B cell (primary cell): ENCODE data around the gene RILPL2. TPM values are rescaled to one million over a fixed set of nuclear protein-coding genes. Genes with fewer than 3 reads are reported as not detected.

ENCODE experiments used
- ATAC-seq: fragments of 200-7000 bp; cut with Tn5 transposase; one replicate; pipeline ENCODE4 v1.10.0; 2021; ENCODE audit warnings: low read depth, mild to moderate bottlenecking, moderate number of reproducible peaks, moderate library complexity
- CTCF ChIA-PET: fragments of 350-600 bp; sonication (Branson Sonifier 250); formaldehyde crosslinking; loops from one replicate; lab custom pipeline; 2021; ENCODE audit warnings: antibody characterized with exemption, inconsistent platforms; lab: Charles Lee
- POLR2A ChIA-PET: fragments of 350-600 bp; sonication (Branson Sonifier 250); formaldehyde crosslinking; loops from one replicate; lab custom pipeline; 2021; ENCODE audit warnings: antibody characterized with exemption; lab: Charles Lee
- DNase-seq: peaks from one replicate; pipeline ENCODE4 v3.0.0; 2013
- H2AFZ ChIP-seq: 2 replicates; pipeline ENCODE4 v1.6.1; 2012; ENCODE audit warnings: mild to moderate bottlenecking, low read depth, low read length; ENCODE audit not compliant: insufficient read depth, poor library complexity, severe bottlenecking
- H3K27ac ChIP-seq, 2 donors: 1 replicate in 1 of 2; 2 replicates in 1 of 2; pipeline ENCODE4 v1.5.1; 2012 to 2013; ENCODE audit warnings: low read length in 2 of 2, mild to moderate bottlenecking in 2 of 2, moderate library complexity in 1 of 2
- H3K27me3 ChIP-seq, 4 experiments: fragments of 200-600 bp in 1 of 4; sonication (generic) in 1 of 4; replicated peaks in 1 of 4; 1 replicate in 2 of 4; 2 replicates in 2 of 4; pipeline versions ENCODE4 v1.6.1 to v1.7.0; 2013 to 2016; ENCODE audit warnings: low read length in 3 of 4, mild to moderate bottlenecking in 2 of 4, mixed read lengths in 1 of 4, moderate library complexity in 1 of 4; ENCODE audit not compliant: insufficient read depth in 4 of 4, control insufficient read depth in 3 of 4; ENCODE audit errors: control extremely low read depth in 1 of 4
- H3K36me3 ChIP-seq, 2 experiments: replicated peaks in 1 of 2; 1 replicate in 1 of 2; 2 replicates in 1 of 2; pipeline versions ENCODE4 v1.6.1 to v1.7.1; 2013; ENCODE audit warnings: low read length in 1 of 2; ENCODE audit not compliant: insufficient read depth in 2 of 2, control insufficient read depth in 1 of 2; ENCODE audit errors: control extremely low read depth in 1 of 2, extremely low read depth in 1 of 2
- H3K4me1 ChIP-seq, 2 donors: fragments of 200-600 bp in 1 of 2; sonication (generic) in 1 of 2; 1 replicate in 1 of 2; 2 replicates in 1 of 2; pipeline versions ENCODE4 v1.5.1 to v1.6.1; 2013 to 2017; ENCODE audit warnings: low read length in 2 of 2; ENCODE audit not compliant: control insufficient read depth in 2 of 2, insufficient read depth in 2 of 2
- H3K4me2 ChIP-seq: replicated peaks from 2 replicates; pipeline ENCODE3; 2012; ENCODE audit warnings: mild to moderate bottlenecking, low read depth, low read length; ENCODE audit not compliant: poor library complexity, severe bottlenecking
- H3K4me3 ChIP-seq, 5 experiments: fragments of 200-600 bp in 1 of 5; sonication (generic) in 1 of 5; 1 replicate in 3 of 5; 2 replicates in 2 of 5; pipeline versions ENCODE4 v1.5.1 to v1.7.0; 2011 to 2016; ENCODE audit warnings: low read length in 4 of 5, mild to moderate bottlenecking in 4 of 5, low read depth in 2 of 5, control low read depth in 1 of 5, moderate library complexity in 1 of 5; ENCODE audit not compliant: insufficient read depth in 1 of 5; ENCODE audit errors: control extremely low read depth in 1 of 5, extremely low read depth in 1 of 5
- H3K79me2 ChIP-seq: fragments of 200-600 bp; sonication (generic); one replicate; pipeline ENCODE4 v1.6.0; 2016; ENCODE audit warnings: low read length; ENCODE audit not compliant: control insufficient read depth, insufficient read depth
- H3K9ac ChIP-seq: fragments of 200-600 bp; sonication (generic); 2 replicates; pipeline ENCODE4 v1.6.1; 2017; ENCODE audit warnings: mild to moderate bottlenecking, low read length, moderate library complexity
- H3K9me3 ChIP-seq, 3 donors: one replicate each; pipeline versions ENCODE4 v1.6.1 to v1.7.1; 2013; ENCODE audit warnings: low read length in 2 of 3; ENCODE audit not compliant: control insufficient read depth in 2 of 3, insufficient read depth in 1 of 3; ENCODE audit errors: control extremely low read depth in 1 of 3
- H4K20me1 ChIP-seq: 2 replicates; pipeline ENCODE4 v1.6.0; 2012; ENCODE audit warnings: mild to moderate bottlenecking, low read length; ENCODE audit not compliant: insufficient read depth, control insufficient read depth, poor library complexity, severe bottlenecking
- H3K27ac Mint-ChIP-seq: one replicate; pipeline ENCODE4 v1.8.0; 2021; ENCODE audit warnings: mixed read lengths
- H3K27me3 Mint-ChIP-seq: one replicate; pipeline ENCODE4 v1.8.0; 2021; ENCODE audit warnings: mixed read lengths
- H3K4me1 Mint-ChIP-seq: one replicate; pipeline ENCODE4 v1.8.0; 2021; ENCODE audit warnings: mixed read lengths
- H3K4me3 Mint-ChIP-seq: one replicate; pipeline ENCODE4 v1.8.0; 2021; ENCODE audit warnings: mixed read lengths
- H3K9me3 Mint-ChIP-seq: one replicate; pipeline ENCODE4 v1.8.0; 2022; ENCODE audit warnings: mixed read lengths; ENCODE audit not compliant: insufficient read depth
- CTCF ChIP-seq: fragments of 200-600 bp; IDR thresholded peaks from one replicate; pipeline ENCODE4 v1.8.0; 2022; ENCODE audit warnings: antibody characterized with exemption, mild to moderate bottlenecking
- EZH2 ChIP-seq: IDR thresholded peaks from 2 replicates; pipeline ENCODE4 v1.6.1; 2012; ENCODE audit warnings: borderline replicate concordance, low read depth, mild to moderate bottlenecking, moderate library complexity, low read length; ENCODE audit not compliant: insufficient read depth, poor library complexity, severe bottlenecking
- WGBS: methylation state at CpG from one replicate; pipeline ENCODE4 v1.1.5; 2013; ENCODE audit warnings: missing lambda C conversion rate; ENCODE audit not compliant: insufficient coverage; 5-methylcytosine and 5-hydroxymethylcytosine counted together
- intact Hi-C: fragments of 100-400 bp; cut with micrococcal nuclease; formaldehyde crosslinking; loops from one replicate; pipeline ENCODE4 v1.10.0; 2022
- polyA plus RNA-seq: library from polyadenylated mRNA; depleted of rRNA; stranded (reverse); fragments of >200 nt; gene quantifications from 2 replicates; pipeline ENCODE4 v1.2.3, GENCODE V29; 2012
- total RNA-seq, 2 donors: library from RNA; stranded (reverse); fragments of 120-200 nt in 1 of 2; gene quantifications; 1 replicate in 1 of 2; 2 replicates in 1 of 2; pipeline versions ENCODE4 v1.2.3 to v1.2.4, GENCODE V29; 2013 to 2022

The RILPL2 gene
- total and polyA plus RNA-seq, 2 donors (not counting 1 experiment from before 2014, with no cell fraction given), result 4.0 to 12.6 TPM

DNA sequence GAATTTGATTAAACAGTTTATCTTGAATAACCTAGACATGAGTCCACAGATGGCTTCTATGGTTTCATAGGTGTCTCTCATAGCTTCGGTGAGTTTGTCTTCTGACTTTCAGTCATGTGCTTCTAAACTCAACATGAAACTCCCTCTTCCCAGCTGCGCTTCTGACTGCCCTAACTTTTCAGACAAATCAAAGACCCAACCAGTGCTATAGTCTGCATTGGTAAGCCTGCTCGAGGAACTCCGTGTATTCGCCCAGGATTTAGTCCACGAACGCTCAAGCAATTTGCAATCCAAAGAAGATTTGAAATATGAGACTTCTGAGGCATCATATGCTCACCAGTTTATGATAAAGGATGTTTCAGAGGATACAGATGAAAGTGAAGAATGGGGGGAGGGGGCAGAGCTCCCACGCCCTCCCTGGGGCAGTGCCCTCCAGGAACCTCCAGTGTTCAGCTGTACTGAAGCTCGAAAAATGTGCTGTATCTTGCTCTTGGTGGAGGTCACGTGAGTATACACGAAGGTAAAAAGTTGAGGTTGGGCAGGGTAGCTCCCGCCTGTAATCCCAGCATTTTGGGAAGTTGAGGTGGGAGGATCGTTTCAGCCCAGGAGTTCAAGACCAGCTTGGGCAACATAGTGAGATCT is 5.2 kb upstream of the RILPL2 start:
- DNase-seq, result no peak
- no peak for ATAC-seq
- H3K27me3 Mint-ChIP-seq, result no peaks in the 10 kb centered on the region
- no peak overlapping the region for H3K9ac ChIP-seq
- H3K27ac ChIP-seq, result no peak overlapping the region
- TF ChIP-seq EZH2 (no peak), CTCF (no peak)
- H3K36me3 ChIP-seq, result no peaks in the 10 kb centered on the region
- WGBS, result 83% methylated on average over 9 of the region's 13 CpGs
- H3K27ac Mint-ChIP-seq, result peak overlapping the region; percentile 57
- H3K4me1 ChIP-seq, result peaks cover 21 to 43% of the 10 kb centered on the region in 2 donors
- H2AFZ ChIP-seq, result no peak overlapping the region
- H3K27me3 ChIP-seq, result no peaks in the 10 kb centered on the region
- peaks cover 48% of the 10 kb centered on the region for H3K4me1 Mint-ChIP-seq
- H4K20me1 ChIP-seq, result no peaks in the 10 kb centered on the region
- no peak overlapping the region for H3K4me2 ChIP-seq
- H3K4me3 ChIP-seq, result no peak overlapping the region
- peaks cover 6% of the 10 kb centered on the region for H3K79me2 ChIP-seq
- ChIA-PET CTCF (interaction anchor here (0.7 to 1.2 kb wide), 3 partner anchors 15 to 27 kb away, joined by 3 read pairs; partner anchors contain the start of gene SNRNP35), POLR2A (interaction anchor here (0.5 to 0.9 kb wide), 3 partner anchors 11 to 276 kb away, joined by 3 to 5 read pairs (median 3); partner anchors contain the start of gene KMT5A)
- intact Hi-C loops, result no loop called here
- peak overlapping the region; percentile 26 for H3K4me3 Mint-ChIP-seq
- no peaks in the 10 kb centered on the region for H3K9me3 Mint-ChIP-seq
- H3K9me3 ChIP-seq, result no peaks in the 10 kb centered on the region

GRCh38 chr12:123435636-123436016 is 858 bp downstream of the RILPL2 start:
- Mint-ChIP-seq H3K4me1 (peaks cover 51% of the 10 kb centered on the region), H3K4me3 (peak overlapping the region; percentile 96), H3K27ac (peak overlapping the region; percentile 96), H3K27me3 (no peaks in the 10 kb centered on the region), H3K9me3 (no peaks in the 10 kb centered on the region)
- Histone ChIP-seq H2AFZ (peak overlapping the region; percentile 88), H3K27me3 (no peaks in the 10 kb centered on the region), H3K27ac (peak overlapping the region; percentile 91 to 95), H3K4me2 (peak overlapping the region; percentile 97), H4K20me1 (no peaks in the 10 kb centered on the region), H3K79me2 (peaks cover 43% of the 10 kb centered on the region), H3K4me3 (peak overlapping the region; percentile 79 to 99 (median 97)), H3K9ac (peak overlapping the region; percentile 97), H3K9me3 (no peaks in the 10 kb centered on the region), H3K36me3 (peaks cover 0 to 8% of the 10 kb centered on the region in 2 experiments), H3K4me1 (peaks cover 30 to 46% of the 10 kb centered on the region in 2 donors)
- WGBS, result 58% methylated on average over 5 of the region's 5 CpGs
- ATAC-seq (no peak), DNase-seq (no peak)
- ChIA-PET CTCF (interaction anchor here (0.7 to 2.1 kb wide), 5 partner anchors 8 to 70 kb away, joined by 3 to 13 read pairs (median 3); partner anchors contain the start of gene SNRNP35), POLR2A (interaction anchor here (0.5 to 2.4 kb wide), 6 partner anchors 8 to 909 kb away, joined by 3 to 13 read pairs (median 8); partner anchors contain the start of genes KMT5A, RSRC2, SBNO1 and SNRNP35)
- intact Hi-C loops, result loop anchor here (1.0 to 5.0 kb wide), 4 partner anchors 8 to 70 kb away; partner anchors contain the start of gene KMT5A
- TF ChIP-seq EZH2, result no peak
- no peak for TF ChIP-seq CTCF
